ENCODE data around the gene MGLL.

DNA sequence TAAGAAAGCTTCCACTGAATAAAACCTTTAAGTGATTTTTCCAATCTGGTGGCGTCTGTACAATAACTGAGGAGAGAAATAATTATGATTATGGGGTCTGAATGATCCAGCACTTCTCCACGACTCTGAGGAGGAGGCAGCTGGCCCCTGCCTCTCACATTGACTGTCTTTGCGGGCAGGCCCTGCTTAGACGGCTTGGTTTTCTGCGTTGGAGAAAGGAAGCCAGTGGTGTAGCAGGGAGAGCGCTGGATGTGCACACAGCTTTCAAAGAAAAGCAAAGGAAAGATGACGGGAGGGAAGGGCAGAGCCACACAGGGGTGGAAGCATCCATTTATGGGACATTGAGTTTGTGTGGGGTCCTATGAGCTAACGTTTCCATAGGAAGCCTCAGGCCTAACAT lies 62.5 kb downstream of the MGLL start:
- TF ChIP-seq GATA2 (IDR thresholded peaks at IDR 0.05; ENCODE audit: low read depth, low read length) = no peak
- TF ChIP-seq GATA3 (IDR thresholded peaks at IDR 0.05; ENCODE audit: low read depth, low read length) = no peak
